Sigmoid colon (tissue), 4 donors: ENCODE data around the gene VWA1.

ENCODE experiments used
- POLR2A ChIP-seq, 2 donors: fragments of 450-650 bp; IDR thresholded peaks; one replicate each; pipeline ENCODE4 v1.6.1; 2016; ENCODE audit warnings: antibody characterized with exemption in 2 of 2, mild to moderate bottlenecking in 2 of 2, moderate library complexity in 2 of 2
- POLR2AphosphoS5 ChIP-seq, 4 donors: sonication (generic); formaldehyde crosslinking; IDR thresholded peaks; one replicate each; pipeline ENCODE4 v1.6.1; 2017; ENCODE audit warnings: antibody characterized with exemption in 4 of 4
- TF ChIP-seq, protein P1 (sequence below), 4 experiments: fragments of 450-650 bp in 3 of 4; fragments of 200-600 bp in 1 of 4; IDR thresholded peaks; one replicate each; pipeline ENCODE4 v1.5.1; 2016 to 2019; ENCODE audit warnings: antibody characterized with exemption in 4 of 4, mild to moderate bottlenecking in 3 of 4, moderate library complexity in 2 of 4

DNA sequence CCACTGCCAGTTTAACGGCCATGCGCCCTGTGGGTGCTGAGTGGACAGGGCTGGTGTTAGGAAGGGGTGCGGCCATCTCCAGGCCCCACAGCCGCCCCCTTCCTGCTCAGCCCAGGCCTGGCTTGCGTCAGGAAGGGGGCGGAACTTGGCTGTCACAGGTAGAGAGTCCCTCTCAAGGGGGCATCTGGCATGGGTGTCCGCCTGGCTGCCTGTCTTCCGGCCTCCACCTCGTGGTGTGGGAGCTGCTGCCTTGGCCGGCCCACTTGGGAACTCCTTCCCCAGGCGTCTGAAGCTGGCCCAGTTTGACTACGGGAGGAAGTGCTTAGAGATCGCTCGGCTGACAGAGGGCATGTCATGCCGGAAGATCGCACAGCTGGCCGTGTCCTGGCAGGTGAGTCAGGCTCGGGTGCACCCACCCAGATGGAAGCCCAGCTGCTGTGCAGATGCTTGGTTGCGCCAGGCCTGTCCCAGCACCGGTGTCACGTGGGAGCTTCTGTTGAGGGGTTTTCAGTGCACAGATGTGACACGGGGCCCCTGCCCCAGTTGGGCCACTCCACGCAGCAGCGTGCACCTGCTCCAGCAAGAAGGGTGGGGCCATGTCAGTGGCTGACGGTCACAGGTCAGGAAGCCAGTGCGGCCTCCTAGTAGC lies 27.0 kb downstream of the VWA1 start:
- TF ChIP-seq, protein P1, sequence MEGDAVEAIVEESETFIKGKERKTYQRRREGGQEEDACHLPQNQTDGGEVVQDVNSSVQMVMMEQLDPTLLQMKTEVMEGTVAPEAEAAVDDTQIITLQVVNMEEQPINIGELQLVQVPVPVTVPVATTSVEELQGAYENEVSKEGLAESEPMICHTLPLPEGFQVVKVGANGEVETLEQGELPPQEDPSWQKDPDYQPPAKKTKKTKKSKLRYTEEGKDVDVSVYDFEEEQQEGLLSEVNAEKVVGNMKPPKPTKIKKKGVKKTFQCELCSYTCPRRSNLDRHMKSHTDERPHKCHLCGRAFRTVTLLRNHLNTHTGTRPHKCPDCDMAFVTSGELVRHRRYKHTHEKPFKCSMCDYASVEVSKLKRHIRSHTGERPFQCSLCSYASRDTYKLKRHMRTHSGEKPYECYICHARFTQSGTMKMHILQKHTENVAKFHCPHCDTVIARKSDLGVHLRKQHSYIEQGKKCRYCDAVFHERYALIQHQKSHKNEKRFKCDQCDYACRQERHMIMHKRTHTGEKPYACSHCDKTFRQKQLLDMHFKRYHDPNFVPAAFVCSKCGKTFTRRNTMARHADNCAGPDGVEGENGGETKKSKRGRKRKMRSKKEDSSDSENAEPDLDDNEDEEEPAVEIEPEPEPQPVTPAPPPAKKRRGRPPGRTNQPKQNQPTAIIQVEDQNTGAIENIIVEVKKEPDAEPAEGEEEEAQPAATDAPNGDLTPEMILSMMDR (IDR thresholded peaks at IDR 0.05) = no peak
- TF ChIP-seq POLR2AphosphoS5 (IDR thresholded peaks at IDR 0.05) (no peak), POLR2A (IDR thresholded peaks at IDR 0.05) (no peak)
